GM21447 (cell line): ENCODE results near the gene SYNM.

Experiments
- ATAC-seq: cut with Tn5 transposase; IDR thresholded peaks from one replicate; pipeline ENCODE4 v1.9.1; 2021; ENCODE audit not compliant: unreplicated experiment

Gene SYNM

GRCh38 chr15:99121691-99122410 is 17.0 kb downstream of the SYNM start:
- no peak for ATAC-seq

- no peak for ATAC-seq
Measured at GRCh38 chr15:99122831-99123712, 18.2 kb downstream of the SYNM start.

GRCh38 chr15:99123713-99124451 is 19.0 kb downstream of the SYNM start:
- no peak for ATAC-seq

- no peak for ATAC-seq
Measured at GRCh38 chr15:99124641-99125040, 19.8 kb downstream of the SYNM start.

- no peak for ATAC-seq
Measured at GRCh38 chr15:99125061-99125891, 20.4 kb downstream of the SYNM start.

- no peak for ATAC-seq
Measured at GRCh38 chr15:99126131-99126588, 21.3 kb downstream of the SYNM start.

- ATAC-seq = no peak
Measured at GRCh38 chr15:99126930-99127329, 22.1 kb downstream of the SYNM start.

GRCh38 chr15:99127773-99128172 is 22.9 kb downstream of the SYNM start:
- ATAC-seq = no peak

- no peak for ATAC-seq
Measured at GRCh38 chr15:99128411-99128810, 23.5 kb downstream of the SYNM start.

- ATAC-seq = no peak
Measured at GRCh38 chr15:99129644-99130043, 24.8 kb downstream of the SYNM start.

- ATAC-seq = no peak
Measured at GRCh38 chr15:99130314-99130713, 25.4 kb downstream of the SYNM start.

GRCh38 chr15:99130765-99131440 is 26.0 kb downstream of the SYNM start:
- no peak for ATAC-seq

GRCh38 chr15:99131441-99132023 is 26.7 kb downstream of the SYNM start:
- ATAC-seq = no peak

GRCh38 chr15:99132122-99132521 is 27.2 kb downstream of the SYNM start:
- no peak for ATAC-seq

GRCh38 chr15:99132634-99133287 is 27.9 kb downstream of the SYNM start:
- no peak for ATAC-seq

- ATAC-seq = no peak
Measured at GRCh38 chr15:99134317-99134821, 29.5 kb downstream of the SYNM start.

GRCh38 chr15:99135194-99135593 is 30.3 kb downstream of the SYNM start:
- ATAC-seq = peak; percentile 79

- ATAC-seq = no peak
Measured at GRCh38 chr15:99137111-99137546, 32.2 kb downstream of the SYNM start.

- no peak for ATAC-seq
Measured at GRCh38 chr15:99137877-99138276, 33.0 kb downstream of the SYNM start.
